Kidney epithelial cell (primary cell): ENCODE measurements around the gene NTNG1. TPM values are rescaled to one million over a fixed set of nuclear protein-coding genes. Genes with fewer than 3 reads are reported as not detected.
"Not testable (repeated sequence)": the region's sequence is repeated elsewhere in the genome, so short reads cannot be mapped to it uniquely, and the experiment has no call there.

Experiments
- DNase-seq: peaks from one replicate; pipeline ENCODE4 v3.0.0-alpha.2; 2010; ENCODE audit warnings: low read depth
- H3K27me3 ChIP-seq: 2 replicates; pipeline ENCODE4 v1.6.0; 2011; ENCODE audit warnings: low read length; ENCODE audit not compliant: control insufficient read depth, insufficient read depth
- H3K36me3 ChIP-seq: 2 replicates; pipeline ENCODE4 v1.5.1; 2011; ENCODE audit warnings: low read length; ENCODE audit not compliant: control insufficient read depth, insufficient read depth
- H3K4me3 ChIP-seq: 2 replicates; pipeline ENCODE4 v1.5.1; 2011; ENCODE audit warnings: low read depth, mild to moderate bottlenecking, control low read depth, low read length
- CTCF ChIP-seq: IDR thresholded peaks from 2 replicates; pipeline ENCODE4 v1.5.1; 2011; ENCODE audit warnings: mild to moderate bottlenecking, moderate library complexity, low read length, control low read depth, inconsistent platforms; ENCODE audit not compliant: insufficient read depth, poor library complexity, severe bottlenecking
- total RNA-seq: library from RNA; depleted of rRNA; stranded (reverse); fragments of >200 nt; gene quantifications from 2 replicates; pipeline ENCODE4 v1.2.3, GENCODE V29; 2015

NTNG1 gene
- total RNA-seq, 1 donor from 2014 or later = 3.7 TPM

GRCh38 chr1:107230121-107230520, 89.3 kb downstream of the NTNG1 start:
- no peak overlapping the region for H3K4me3 ChIP-seq
- H3K27me3 ChIP-seq = no peaks in the 10 kb centered on the region
- DNase-seq = no peak
- no peaks in the 10 kb centered on the region for H3K36me3 ChIP-seq
- TF ChIP-seq CTCF = no peak

- H3K4me3 ChIP-seq = no peak overlapping the region
- no peak for DNase-seq
- no peaks in the 10 kb centered on the region for H3K27me3 ChIP-seq
- no peaks in the 10 kb centered on the region for H3K36me3 ChIP-seq
- no peak for TF ChIP-seq CTCF
Measured at GRCh38 chr1:107231291-107231690, 90.5 kb downstream of the NTNG1 start.

- no peaks in the 10 kb centered on the region for H3K36me3 ChIP-seq
- H3K27me3 ChIP-seq = no peaks in the 10 kb centered on the region
- TF ChIP-seq CTCF = no peak
- H3K4me3 ChIP-seq = no peak overlapping the region
- no peak for DNase-seq
Measured at GRCh38 chr1:107232426-107232825, 91.6 kb downstream of the NTNG1 start.

GRCh38 chr1:107236760-107237159, 95.9 kb downstream of the NTNG1 start:
- H3K36me3 ChIP-seq, H3K27me3 ChIP-seq, H3K4me3 ChIP-seq, DNase-seq: not testable (repeated sequence)

- TF ChIP-seq CTCF = no peak
- no peak for DNase-seq
- no peaks in the 10 kb centered on the region for H3K27me3 ChIP-seq
- H3K4me3 ChIP-seq = no peak overlapping the region
- H3K36me3 ChIP-seq = no peaks in the 10 kb centered on the region
Measured at GRCh38 chr1:107243461-107243860, 102.6 kb downstream of the NTNG1 start.

GRCh38 chr1:107244709-107245500, 104.1 kb downstream of the NTNG1 start:
- Histone ChIP-seq H3K36me3 (no peaks in the 10 kb centered on the region), H3K27me3 (no peaks in the 10 kb centered on the region), H3K4me3 (no peak overlapping the region)
- no peak for DNase-seq
- no peak for TF ChIP-seq CTCF
